Endometrial microvascular endothelial cells (primary cell): ENCODE measurements around the gene SAMM50. TPM values are rescaled to one million over a fixed set of nuclear protein-coding genes. Genes with fewer than 3 reads are reported as not detected.

Experiments used
- in situ Hi-C: cut with HindIII; loops from 2 replicates; pipeline ENCODE4 v1.10.0; 2017; ENCODE audit warnings: low sequenced_read_pairs, low pct_unique_long_range_greater_than_20kb; ENCODE audit errors: inconsistent ontology term
- total RNA-seq: library from RNA; depleted of rRNA; stranded (reverse); fragments of >200 nt; gene quantifications from one replicate; pipeline ENCODE4 v1.2.3, GENCODE V29; 2015; ENCODE audit errors: inconsistent ontology term

Gene SAMM50
- total RNA-seq, 1 donor from 2014 or later = 60.4 TPM

GRCh38 chr22:43972931-43973462, 17.8 kb downstream of the SAMM50 start:
- in situ Hi-C loops = no loop called here

GRCh38 chr22:43974028-43974545, 18.8 kb downstream of the SAMM50 start:
- in situ Hi-C loops = no loop called here

- in situ Hi-C loops = no loop called here
Measured at GRCh38 chr22:43975041-43975440, 19.8 kb downstream of the SAMM50 start.

GRCh38 chr22:43976861-43977795, 21.9 kb downstream of the SAMM50 start:
- in situ Hi-C loops = no loop called here

- in situ Hi-C loops = no loop called here
Measured at GRCh38 chr22:43978558-43978957, 23.3 kb downstream of the SAMM50 start.

GRCh38 chr22:43980579-43980978, 25.3 kb downstream of the SAMM50 start:
- in situ Hi-C loops = no loop called here

- in situ Hi-C loops = no loop called here
Measured at GRCh38 chr22:43980996-43981395, 25.8 kb downstream of the SAMM50 start.

GRCh38 chr22:43983808-43984207, 28.6 kb downstream of the SAMM50 start:
- in situ Hi-C loops = no loop called here

GRCh38 chr22:43985532-43985931, 30.3 kb downstream of the SAMM50 start:
- in situ Hi-C loops = no loop called here

GRCh38 chr22:43988116-43988820, 33.0 kb downstream of the SAMM50 start:
- in situ Hi-C loops = no loop called here

- in situ Hi-C loops = no loop called here
Measured at GRCh38 chr22:43988960-43989359, 33.7 kb downstream of the SAMM50 start.

GRCh38 chr22:43990044-43990443, 34.8 kb downstream of the SAMM50 start:
- in situ Hi-C loops = no loop called here

- in situ Hi-C loops = no loop called here
Measured at GRCh38 chr22:43991316-43992020, 36.2 kb downstream of the SAMM50 start.

GRCh38 chr22:43992331-43992821, 37.1 kb downstream of the SAMM50 start:
- in situ Hi-C loops = no loop called here

GRCh38 chr22:43993072-43993760, 38.0 kb downstream of the SAMM50 start:
- in situ Hi-C loops = no loop called here

- in situ Hi-C loops = no loop called here
Measured at GRCh38 chr22:43994006-43994405, 38.8 kb downstream of the SAMM50 start.

GRCh38 chr22:43994416-43994815, 39.2 kb downstream of the SAMM50 start:
- in situ Hi-C loops = no loop called here

- in situ Hi-C loops = no loop called here
Measured at GRCh38 chr22:43995057-43995685, 39.9 kb downstream of the SAMM50 start.
